Endothelial cell of umbilical vein (primary cell): Measurements from ENCODE around the gene NR3C2. TPM values are rescaled to one million over a fixed set of nuclear protein-coding genes. Genes with fewer than 3 reads are reported as not detected.

Source experiments
- BruUV-seq: library from RNA; stranded (reverse); fragments of 400-500 nt; replicated peaks from 2 replicates; lab custom pipeline; 2021; lab: Mats Ljungman, UMichigan
- CTCF ChIA-PET: fragments of 300-600, 350-600 bp; sonication (Branson Sonifier 250); formaldehyde crosslinking; loops from one replicate; lab custom pipeline; 2021; ENCODE audit warnings: antibody characterized with exemption, inconsistent platforms; lab: Charles Lee
- POLR2A ChIA-PET: fragments of 300-600, 350-600 bp; sonication (Branson Sonifier 250); formaldehyde crosslinking; loops from one replicate; lab custom pipeline; 2021; ENCODE audit warnings: antibody characterized with exemption, inconsistent platforms; lab: Charles Lee
- DNase-seq: peaks from one replicate; pipeline ENCODE4 v3.0.0-alpha.2; 2011; ENCODE audit warnings: low read depth, low spot score
- FAIRE-seq: peaks from 2 replicates; lab custom pipeline; 2011; peaks lifted over from hg19 to GRCh38; lab: Jason Lieb, UNC
- H2AFZ ChIP-seq: 2 replicates; pipeline ENCODE4 v1.6.0; 2012; ENCODE audit warnings: low read depth, low read length, control low read depth, inconsistent platforms
- H3K27ac ChIP-seq: 2 replicates; pipeline ENCODE4 v1.5.1; 2011; ENCODE audit warnings: low read depth, mild to moderate bottlenecking, control low read depth, low read length, moderate library complexity; ENCODE audit not compliant: insufficient read depth
- H3K27me3 ChIP-seq, 2 experiments: 2 replicates each; pipeline versions ENCODE4 v1.6.0 to v1.6.1; 2011; ENCODE audit warnings: low read length in 2 of 2, mixed read lengths in 1 of 2; ENCODE audit not compliant: control insufficient read depth in 2 of 2, insufficient read depth in 2 of 2
- H3K36me3 ChIP-seq, 2 experiments: 2 replicates in 1 of 2; 3 replicates in 1 of 2; pipeline ENCODE4 v1.5.1; 2011; ENCODE audit warnings: low read length in 2 of 2, mild to moderate bottlenecking in 1 of 2, moderate library complexity in 1 of 2; ENCODE audit not compliant: control insufficient read depth in 2 of 2, insufficient read depth in 2 of 2; ENCODE audit errors: extremely low read depth in 1 of 2
- H3K4me1 ChIP-seq: 3 replicates; pipeline ENCODE4 v1.5.1; 2011; ENCODE audit warnings: mild to moderate bottlenecking, low read length; ENCODE audit not compliant: control insufficient read depth, insufficient read depth; ENCODE audit errors: extremely low read depth
- H3K4me2 ChIP-seq: 2 replicates; pipeline ENCODE4 v1.6.1; 2011; ENCODE audit warnings: low read length, control low read depth, mixed read lengths; ENCODE audit not compliant: insufficient read depth
- H3K4me3 ChIP-seq, 3 experiments: fragments of 200-600 bp in 1 of 3; sonication (generic), shearing (Covaris generic) in 1 of 3; replicated peaks in 1 of 3; 2 replicates each; pipeline ENCODE4 v1.5.1; 2011 to 2016; ENCODE audit warnings: control low read depth in 3 of 3, low read length in 3 of 3, mild to moderate bottlenecking in 2 of 3, inconsistent platforms in 1 of 3, low read depth in 1 of 3, moderate library complexity in 1 of 3; ENCODE audit not compliant: insufficient read depth in 1 of 3
- H3K79me2 ChIP-seq: 2 replicates; pipeline ENCODE4 v1.6.0; 2012; ENCODE audit warnings: low read length, inconsistent platforms; ENCODE audit not compliant: control insufficient read depth, insufficient read depth
- H3K9ac ChIP-seq: replicated peaks from 2 replicates; pipeline ENCODE3; 2011; ENCODE audit warnings: low read length, control low read depth; ENCODE audit not compliant: insufficient read depth; ENCODE audit errors: extremely low read depth
- H3K9me1 ChIP-seq: replicated peaks from 3 replicates; pipeline ENCODE4 v1.6.0; 2011; ENCODE audit warnings: mild to moderate bottlenecking, low read length; ENCODE audit not compliant: control insufficient read depth, insufficient read depth; ENCODE audit errors: extremely low read depth
- H3K9me3 ChIP-seq: replicated peaks from 2 replicates; pipeline ENCODE4 v1.5.1; 2012; ENCODE audit warnings: low read length, inconsistent platforms; ENCODE audit not compliant: control insufficient read depth, insufficient read depth
- H4K20me1 ChIP-seq: replicated peaks from 2 replicates; pipeline ENCODE3; 2011; ENCODE audit warnings: mild to moderate bottlenecking, low read length; ENCODE audit not compliant: control insufficient read depth, insufficient read depth; ENCODE audit errors: extremely low read depth
- EZH2 ChIP-seq: IDR thresholded peaks from 2 replicates; pipeline ENCODE4 v1.6.1; 2012; ENCODE audit warnings: borderline replicate concordance, low read depth, mild to moderate bottlenecking, moderate library complexity, low read length, inconsistent platforms; ENCODE audit not compliant: severe bottlenecking
- FOS ChIP-seq: IDR thresholded peaks from 2 replicates; pipeline ENCODE4 v1.6.1; 2011; ENCODE audit warnings: mild to moderate bottlenecking, low read length, moderate library complexity, borderline replicate concordance; ENCODE audit not compliant: insufficient read depth
- GATA2 ChIP-seq: IDR thresholded peaks from 2 replicates; pipeline ENCODE4 v1.7.0; 2011; ENCODE audit warnings: low read depth, mild to moderate bottlenecking, moderate library complexity, mixed read lengths, low read length; ENCODE audit not compliant: insufficient read length, insufficient read depth
- JUN ChIP-seq: IDR thresholded peaks from 2 replicates; pipeline ENCODE4 v1.6.1; 2011; ENCODE audit warnings: borderline replicate concordance, low read depth; ENCODE audit not compliant: insufficient read length, insufficient read depth
- MYC ChIP-seq: IDR thresholded peaks from one replicate; pipeline ENCODE4 v1.6.1; 2011; ENCODE audit warnings: mild to moderate bottlenecking, low read depth, low read length
- POLR2A ChIP-seq: IDR thresholded peaks from 2 replicates; pipeline ENCODE4 v1.6.1; 2012; ENCODE audit warnings: low read depth, mild to moderate bottlenecking, control low read depth, low read length
- POLR2AphosphoS5 ChIP-seq: IDR thresholded peaks from 2 replicates; pipeline ENCODE4 v1.6.1; 2012; ENCODE audit warnings: low read depth, mild to moderate bottlenecking, control low read depth, low read length, moderate library complexity; ENCODE audit not compliant: insufficient read depth
- dilution Hi-C: fragments of 300-500 bp; cut with MboI; formaldehyde crosslinking; loops from one replicate; pipeline ENCODE4 v1.15.0; 2019; ENCODE audit warnings: low sequenced_read_pairs; ENCODE audit not compliant: extremely low pct_ligation_motif_present
- intact Hi-C: fragments of 100-400 bp; cut with micrococcal nuclease; formaldehyde crosslinking; loops from one replicate; pipeline ENCODE4 v1.10.0; 2022
- polyA plus RNA-seq, 4 experiments: library from polyadenylated mRNA; depleted of rRNA in 3 of 4; stranded (reverse) in 3 of 4; unstranded in 1 of 4; fragments of >200 nt; gene quantifications; 2 replicates each; pipeline versions ENCODE4 v1.2.1 to v1.2.3, GENCODE V29; 2011 to 2012; ENCODE audit warnings: missing spikeins in 1 of 4
- total RNA-seq: library from RNA; stranded (reverse); gene quantifications from 2 replicates; pipeline ENCODE4 v1.2.3, GENCODE V29; 2021
- TF ChIP-seq, protein P1 (sequence below): IDR thresholded peaks from 2 replicates; pipeline ENCODE4 v1.6.1; 2011; ENCODE audit not compliant: insufficient read depth, insufficient read length
- TF ChIP-seq, protein P2 (sequence below), 2 donors: IDR thresholded peaks; 1 replicate in 1 of 2; 2 replicates in 1 of 2; pipeline ENCODE4 v1.5.1; 2011; ENCODE audit warnings: low read length in 2 of 2, mild to moderate bottlenecking in 2 of 2, moderate library complexity in 2 of 2, control low read depth in 1 of 2, inconsistent platforms in 1 of 2, low read depth in 1 of 2; ENCODE audit not compliant: insufficient read depth in 1 of 2; ENCODE audit errors: extremely low read depth in 1 of 2

Gene NR3C2
- total and polyA plus RNA-seq, 2 donors (not counting 3 experiments of a cell fraction or from before 2014, with no cell fraction given) = 4.8 to 16.4 TPM

DNA sequence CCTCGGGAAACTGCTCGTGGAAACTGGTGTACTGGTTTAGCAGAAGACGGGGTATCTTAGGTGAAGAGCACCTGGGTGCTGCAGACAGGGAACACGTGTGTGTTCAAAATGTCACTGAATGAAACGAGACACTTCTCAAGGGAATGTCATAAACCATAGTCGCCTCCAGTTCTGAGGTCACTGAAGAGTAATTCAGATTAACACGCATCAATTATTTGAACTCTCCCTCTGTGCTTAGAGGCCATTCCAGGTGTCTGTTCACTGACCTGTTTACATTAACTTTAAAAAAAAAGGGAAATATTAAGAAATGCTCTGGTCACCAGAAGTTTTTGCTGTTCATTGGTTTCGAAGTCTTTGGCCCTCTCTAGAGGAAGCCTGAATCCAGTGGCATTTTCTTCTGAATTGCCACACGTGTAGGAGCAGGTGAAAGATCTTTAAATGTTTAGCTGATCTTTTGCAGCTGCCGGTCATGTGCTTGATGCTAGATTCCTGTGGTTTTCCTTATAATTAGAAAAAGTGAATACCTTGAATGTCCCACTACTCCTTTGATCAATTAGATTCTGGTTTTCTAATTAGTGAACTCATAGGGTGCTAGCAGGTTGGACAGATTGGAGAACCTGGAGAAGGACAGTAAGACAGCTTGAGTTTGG, 379.8 kb downstream of the NR3C2 start:
- TF ChIP-seq FOS (no peak), POLR2AphosphoS5 (no peak), JUN (no peak), EZH2 (no peak), MYC (no peak), POLR2A (no peak), GATA2 (no peak)
- TF ChIP-seq, protein P1, sequence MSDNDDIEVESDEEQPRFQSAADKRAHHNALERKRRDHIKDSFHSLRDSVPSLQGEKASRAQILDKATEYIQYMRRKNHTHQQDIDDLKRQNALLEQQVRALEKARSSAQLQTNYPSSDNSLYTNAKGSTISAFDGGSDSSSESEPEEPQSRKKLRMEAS = no peak
- TF ChIP-seq, protein P2, sequence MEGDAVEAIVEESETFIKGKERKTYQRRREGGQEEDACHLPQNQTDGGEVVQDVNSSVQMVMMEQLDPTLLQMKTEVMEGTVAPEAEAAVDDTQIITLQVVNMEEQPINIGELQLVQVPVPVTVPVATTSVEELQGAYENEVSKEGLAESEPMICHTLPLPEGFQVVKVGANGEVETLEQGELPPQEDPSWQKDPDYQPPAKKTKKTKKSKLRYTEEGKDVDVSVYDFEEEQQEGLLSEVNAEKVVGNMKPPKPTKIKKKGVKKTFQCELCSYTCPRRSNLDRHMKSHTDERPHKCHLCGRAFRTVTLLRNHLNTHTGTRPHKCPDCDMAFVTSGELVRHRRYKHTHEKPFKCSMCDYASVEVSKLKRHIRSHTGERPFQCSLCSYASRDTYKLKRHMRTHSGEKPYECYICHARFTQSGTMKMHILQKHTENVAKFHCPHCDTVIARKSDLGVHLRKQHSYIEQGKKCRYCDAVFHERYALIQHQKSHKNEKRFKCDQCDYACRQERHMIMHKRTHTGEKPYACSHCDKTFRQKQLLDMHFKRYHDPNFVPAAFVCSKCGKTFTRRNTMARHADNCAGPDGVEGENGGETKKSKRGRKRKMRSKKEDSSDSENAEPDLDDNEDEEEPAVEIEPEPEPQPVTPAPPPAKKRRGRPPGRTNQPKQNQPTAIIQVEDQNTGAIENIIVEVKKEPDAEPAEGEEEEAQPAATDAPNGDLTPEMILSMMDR (IDR thresholded peaks at IDR 0.05; ENCODE audit: extremely low read depth in 1 of 2, insufficient read depth in 1 of 2, low read depth in 1 of 2, low read length in 2 of 2) = no peak
- POLR2A ChIA-PET = no interaction called here
- BruUV-seq = no TSS peak
- FAIRE-seq (no peak), DNase-seq (no peak)
- H3K9me1 ChIP-seq = no peaks in the 10 kb centered on the region
- H4K20me1 ChIP-seq = no peaks in the 10 kb centered on the region
- peaks cover 2 to 3% of the 10 kb centered on the region in 2 experiments for H3K36me3 ChIP-seq
- H2AFZ ChIP-seq = no peak overlapping the region
- intact Hi-C loops (no loop called here), dilution Hi-C loops (no loop called here)
- H3K27ac ChIP-seq = no peak overlapping the region
- no peak overlapping the region for H3K4me2 ChIP-seq
- H3K9ac ChIP-seq = no peak overlapping the region
- H3K4me3 ChIP-seq = no peak overlapping the region
- H3K79me2 ChIP-seq = no peaks in the 10 kb centered on the region
- no peaks in the 10 kb centered on the region for H3K9me3 ChIP-seq
- H3K27me3 ChIP-seq = no peaks in the 10 kb centered on the region
- CTCF ChIA-PET = interaction anchor here (1.3 kb wide), 1 partner anchor 196 kb away, joined by 4 read pairs; no protein-coding TSS in a partner anchor
- H3K4me1 ChIP-seq = no peaks in the 10 kb centered on the region
